Activated CD8-positive, alpha-beta memory T cell treated with anti-CD3 and anti-CD28 coated beads for 4 hours (primary cell): ENCODE measurements around the gene MRPL42.
"Not testable (repeated sequence)": the region's sequence is repeated elsewhere in the genome, so short reads cannot be mapped to it uniquely, and the experiment has no call there.

ENCODE experiments used
- DNase-seq, 2 donors: peaks; one replicate each; pipeline ENCODE4 v3.0.0-alpha.2; 2020; ENCODE audit warnings: low read depth in 2 of 2

Gene MRPL42

GRCh38 chr12:93443576-93443975 lies 23.7 kb upstream of the MRPL42 start:
- no peak for DNase-seq

- no peak for DNase-seq
Measured at GRCh38 chr12:93447555-93448290, 19.6 kb upstream of the MRPL42 start.

- DNase-seq, result no peak
Measured at GRCh38 chr12:93448796-93449195, 18.5 kb upstream of the MRPL42 start.

- no peak for DNase-seq
Measured at GRCh38 chr12:93449277-93449676, 18.0 kb upstream of the MRPL42 start.

- DNase-seq, result no peak
Measured at GRCh38 chr12:93451423-93452158, 15.7 kb upstream of the MRPL42 start.

- DNase-seq, result no peak
Measured at GRCh38 chr12:93453633-93454032, 13.7 kb upstream of the MRPL42 start.

GRCh38 chr12:93456077-93456476 lies 11.2 kb upstream of the MRPL42 start:
- no peak for DNase-seq

GRCh38 chr12:93459097-93459496 lies 8.2 kb upstream of the MRPL42 start:
- no peak for DNase-seq

GRCh38 chr12:93460003-93460402 lies 7.3 kb upstream of the MRPL42 start:
- DNase-seq, result no peak

- DNase-seq, result no peak
Measured at GRCh38 chr12:93460902-93461301, 6.4 kb upstream of the MRPL42 start.

- no peak for DNase-seq
Measured at GRCh38 chr12:93461503-93461902, 5.8 kb upstream of the MRPL42 start.

GRCh38 chr12:93465841-93466240 lies 1.5 kb upstream of the MRPL42 start:
- DNase-seq, result no peak

GRCh38 chr12:93466625-93467350 lies 526 bp upstream of the MRPL42 start:
- no peak for DNase-seq

GRCh38 chr12:93468008-93468371 lies 676 bp downstream of the MRPL42 start:
- no peak for DNase-seq

- no peak for DNase-seq
Measured at GRCh38 chr12:93469386-93469785, 2.1 kb downstream of the MRPL42 start.

- DNase-seq, result no peak
Measured at GRCh38 chr12:93476555-93476954, 9.2 kb downstream of the MRPL42 start.

GRCh38 chr12:93482721-93483120 lies 15.4 kb downstream of the MRPL42 start:
- DNase-seq, result no peak

- DNase-seq, result no peak
Measured at GRCh38 chr12:93483151-93483807, 16.0 kb downstream of the MRPL42 start.

GRCh38 chr12:93484315-93484981 lies 17.1 kb downstream of the MRPL42 start:
- DNase-seq, result no peak

- DNase-seq, result not testable (repeated sequence)
Measured at GRCh38 chr12:93492808-93493207, 25.5 kb downstream of the MRPL42 start.

GRCh38 chr12:93494096-93494495 lies 26.8 kb downstream of the MRPL42 start:
- no peak for DNase-seq

- no peak for DNase-seq
Measured at GRCh38 chr12:93497456-93497855, 30.1 kb downstream of the MRPL42 start.
